K562 (cell line): Measurements from ENCODE around the gene PMPCB. TPM values are rescaled to one million over a fixed set of nuclear protein-coding genes. Genes with fewer than 3 reads are reported as not detected.
A peak's percentile ranks its signal among the peaks of the same experiment; 100 is the strongest.

Source experiments
- C11orf30 ChIP-seq: fragments of 450-650 bp; IDR thresholded peaks from 2 replicates; pipeline ENCODE4 v1.6.1; 2016; ENCODE audit warnings: low read depth, mild to moderate bottlenecking
- ETV1 ChIP-seq: fragments of 450-650 bp; conservative IDR thresholded peaks from 2 replicates; pipeline ENCODE4 v1.6.1; 2016; ENCODE audit warnings: missing genetic modification characterization, control low read depth, low read depth, missing compliant biosample characterization
- GTF2F1 ChIP-seq: IDR thresholded peaks from 2 replicates; pipeline ENCODE4 v1.6.1; 2011; ENCODE audit warnings: low read depth, low read length, improper control_type of control experiment
- HNRNPUL1 ChIP-seq: fragments of 200-400 bp; formaldehyde crosslinking; IDR thresholded peaks from 2 replicates; pipeline ENCODE4 v1.6.1; 2017; ENCODE audit warnings: low read length
- HSF4 ChIP-seq: fragments of 250-450 bp; sonication (Bioruptor Pico); IDR thresholded peaks from 2 replicates; pipeline ENCODE4 v2.1.2; 2022; ENCODE audit warnings: mild to moderate bottlenecking, moderate library complexity, borderline replicate concordance
- KLF16 ChIP-seq: IDR thresholded peaks from 2 replicates; pipeline ENCODE4 v1.6.1; 2016; ENCODE audit warnings: antibody characterized with exemption
- MTA3 ChIP-seq: fragments of 450-650 bp; formaldehyde crosslinking; IDR thresholded peaks from 2 replicates; pipeline ENCODE4 v1.6.1; 2017; ENCODE audit warnings: mild to moderate bottlenecking, borderline replicate concordance
- NCOA2 ChIP-seq, 2 experiments: fragments of 450-650 bp; IDR thresholded peaks; 2 replicates each; pipeline ENCODE4 v1.6.1; 2018; ENCODE audit warnings: mild to moderate bottlenecking in 2 of 2, moderate library complexity in 1 of 2; ENCODE audit not compliant: partially characterized antibody in 2 of 2
- PML ChIP-seq: IDR thresholded peaks from 2 replicates; pipeline ENCODE4 v1.6.1; 2012; ENCODE audit warnings: low read length, inconsistent platforms
- TAF1 ChIP-seq: IDR thresholded peaks from 2 replicates; pipeline ENCODE4 v1.6.1; 2011; ENCODE audit warnings: mild to moderate bottlenecking, low read length, moderate library complexity; ENCODE audit not compliant: insufficient read depth, control insufficient read depth, severe bottlenecking; ENCODE audit errors: extremely low read depth
- ZBTB1 ChIP-seq: sonication (generic); formaldehyde crosslinking; IDR thresholded peaks from 2 replicates; pipeline ENCODE4 v1.8.1; 2023; ENCODE audit warnings: missing genetic modification reagents, low read depth, mild to moderate bottlenecking, borderline replicate concordance
- ZNF263 ChIP-seq: sonication (generic); formaldehyde crosslinking; IDR thresholded peaks from 2 replicates; pipeline ENCODE4 v1.8.0; 2022; ENCODE audit warnings: mild to moderate bottlenecking, missing genetic modification reagents, borderline replicate concordance
- ZNF311 ChIP-seq: fragments of 250-450 bp; sonication (Bioruptor Pico); IDR thresholded peaks from 2 replicates; pipeline ENCODE4 v1.4.0; 2020; ENCODE audit warnings: mild to moderate bottlenecking, moderate library complexity
- ZNF830 ChIP-seq: fragments of 250-450 bp; sonication (Bioruptor Pico); IDR thresholded peaks from 2 replicates; pipeline ENCODE4 v1.5.0; 2021; ENCODE audit warnings: mild to moderate bottlenecking
- polyA plus RNA-seq, 8 experiments: library from polyadenylated mRNA; depleted of rRNA in 4 of 8; stranded (reverse) in 5 of 8; unstranded in 3 of 8; fragments of >200 nt; fragmentation: Nextera tagmentation in 2 of 8; fragmentation: Illumina TruSeq in 1 of 8; extraction: Ambion mirVana in 2 of 8; extraction: Trizol in 1 of 8; gene quantifications; 2 replicates each; pipeline versions ENCODE4 v1.2.1 to v1.2.3, GENCODE V29; 2011 to 2014; ENCODE audit warnings: inconsistent platforms in 1 of 8, missing spikeins in 1 of 8
- total RNA-seq, 7 experiments: library from RNA; depleted of rRNA in 6 of 7; stranded (reverse); fragments of >200 nt in 6 of 7; fragmentation: Illumina TruSeq in 2 of 7; extraction: Trizol in 2 of 7; gene quantifications; 2 replicates each; pipeline versions ENCODE4 v1.2.1 to v1.2.3, GENCODE V29; 2011 to 2021; ENCODE audit warnings: low replicate concordance in 1 of 7
- TF ChIP-seq, protein P1 (sequence below), 2 experiments: fragments of 450-650 bp; IDR thresholded peaks; 2 replicates each; pipeline ENCODE4 v1.6.1; 2016; ENCODE audit warnings: mild to moderate bottlenecking in 2 of 2, borderline replicate concordance in 1 of 2, low read depth in 1 of 2, moderate library complexity in 1 of 2
- TF ChIP-seq, protein P2 (sequence below): sonication (generic); formaldehyde crosslinking; IDR thresholded peaks from 2 replicates; pipeline ENCODE4 v1.8.0; 2022; ENCODE audit warnings: missing genetic modification reagents, mild to moderate bottlenecking, moderate library complexity, borderline replicate concordance
- TF ChIP-seq, protein P3 (sequence below): fragments of 250-450 bp; sonication (Bioruptor Pico); IDR thresholded peaks from 2 replicates; pipeline ENCODE4 v1.4.0; 2020; ENCODE audit warnings: mild to moderate bottlenecking, moderate library complexity

The PMPCB gene
- total and polyA plus RNA-seq, 9 of the 15 experiments (the other 6 are each of a cell fraction or from before 2014, with no cell fraction given): 61.2 to 209 (median 105) TPM

DNA sequence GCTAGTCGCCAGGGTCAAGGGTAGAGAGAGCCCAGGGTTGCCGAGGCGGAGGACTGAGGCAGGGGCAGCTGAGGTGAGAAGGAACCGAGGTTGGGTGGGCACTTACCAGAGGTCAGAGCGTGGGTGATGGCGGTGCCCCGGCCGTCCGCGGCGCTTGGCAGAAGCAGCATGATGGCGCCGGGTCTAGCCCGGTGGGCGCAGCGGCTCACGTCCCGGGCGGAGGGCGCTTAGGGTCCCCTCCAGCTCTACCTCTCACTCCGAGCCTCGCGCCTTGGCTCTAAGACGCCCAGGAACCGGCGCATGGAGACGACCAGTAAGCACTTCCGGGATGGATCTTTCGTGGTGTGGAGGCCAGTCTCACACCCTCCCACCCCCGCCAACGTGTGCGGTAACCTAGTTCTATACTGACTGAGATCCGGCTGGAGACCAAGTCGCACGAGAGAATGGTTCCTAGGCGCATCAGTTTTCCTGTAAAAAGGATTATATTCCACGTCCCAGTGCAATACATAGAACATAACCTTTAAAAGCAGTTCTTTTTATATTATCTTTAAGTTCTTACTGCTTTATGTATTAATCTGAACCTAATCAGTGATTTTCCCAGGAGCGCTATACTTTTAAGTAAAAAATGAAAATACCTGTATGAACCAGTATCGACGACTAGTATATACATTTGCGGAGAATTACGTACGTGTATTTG lies 47.4 kb downstream of the PMPCB start, which contains the start of gene DNAJC2 (continued):
- TF ChIP-seq, protein P1, sequence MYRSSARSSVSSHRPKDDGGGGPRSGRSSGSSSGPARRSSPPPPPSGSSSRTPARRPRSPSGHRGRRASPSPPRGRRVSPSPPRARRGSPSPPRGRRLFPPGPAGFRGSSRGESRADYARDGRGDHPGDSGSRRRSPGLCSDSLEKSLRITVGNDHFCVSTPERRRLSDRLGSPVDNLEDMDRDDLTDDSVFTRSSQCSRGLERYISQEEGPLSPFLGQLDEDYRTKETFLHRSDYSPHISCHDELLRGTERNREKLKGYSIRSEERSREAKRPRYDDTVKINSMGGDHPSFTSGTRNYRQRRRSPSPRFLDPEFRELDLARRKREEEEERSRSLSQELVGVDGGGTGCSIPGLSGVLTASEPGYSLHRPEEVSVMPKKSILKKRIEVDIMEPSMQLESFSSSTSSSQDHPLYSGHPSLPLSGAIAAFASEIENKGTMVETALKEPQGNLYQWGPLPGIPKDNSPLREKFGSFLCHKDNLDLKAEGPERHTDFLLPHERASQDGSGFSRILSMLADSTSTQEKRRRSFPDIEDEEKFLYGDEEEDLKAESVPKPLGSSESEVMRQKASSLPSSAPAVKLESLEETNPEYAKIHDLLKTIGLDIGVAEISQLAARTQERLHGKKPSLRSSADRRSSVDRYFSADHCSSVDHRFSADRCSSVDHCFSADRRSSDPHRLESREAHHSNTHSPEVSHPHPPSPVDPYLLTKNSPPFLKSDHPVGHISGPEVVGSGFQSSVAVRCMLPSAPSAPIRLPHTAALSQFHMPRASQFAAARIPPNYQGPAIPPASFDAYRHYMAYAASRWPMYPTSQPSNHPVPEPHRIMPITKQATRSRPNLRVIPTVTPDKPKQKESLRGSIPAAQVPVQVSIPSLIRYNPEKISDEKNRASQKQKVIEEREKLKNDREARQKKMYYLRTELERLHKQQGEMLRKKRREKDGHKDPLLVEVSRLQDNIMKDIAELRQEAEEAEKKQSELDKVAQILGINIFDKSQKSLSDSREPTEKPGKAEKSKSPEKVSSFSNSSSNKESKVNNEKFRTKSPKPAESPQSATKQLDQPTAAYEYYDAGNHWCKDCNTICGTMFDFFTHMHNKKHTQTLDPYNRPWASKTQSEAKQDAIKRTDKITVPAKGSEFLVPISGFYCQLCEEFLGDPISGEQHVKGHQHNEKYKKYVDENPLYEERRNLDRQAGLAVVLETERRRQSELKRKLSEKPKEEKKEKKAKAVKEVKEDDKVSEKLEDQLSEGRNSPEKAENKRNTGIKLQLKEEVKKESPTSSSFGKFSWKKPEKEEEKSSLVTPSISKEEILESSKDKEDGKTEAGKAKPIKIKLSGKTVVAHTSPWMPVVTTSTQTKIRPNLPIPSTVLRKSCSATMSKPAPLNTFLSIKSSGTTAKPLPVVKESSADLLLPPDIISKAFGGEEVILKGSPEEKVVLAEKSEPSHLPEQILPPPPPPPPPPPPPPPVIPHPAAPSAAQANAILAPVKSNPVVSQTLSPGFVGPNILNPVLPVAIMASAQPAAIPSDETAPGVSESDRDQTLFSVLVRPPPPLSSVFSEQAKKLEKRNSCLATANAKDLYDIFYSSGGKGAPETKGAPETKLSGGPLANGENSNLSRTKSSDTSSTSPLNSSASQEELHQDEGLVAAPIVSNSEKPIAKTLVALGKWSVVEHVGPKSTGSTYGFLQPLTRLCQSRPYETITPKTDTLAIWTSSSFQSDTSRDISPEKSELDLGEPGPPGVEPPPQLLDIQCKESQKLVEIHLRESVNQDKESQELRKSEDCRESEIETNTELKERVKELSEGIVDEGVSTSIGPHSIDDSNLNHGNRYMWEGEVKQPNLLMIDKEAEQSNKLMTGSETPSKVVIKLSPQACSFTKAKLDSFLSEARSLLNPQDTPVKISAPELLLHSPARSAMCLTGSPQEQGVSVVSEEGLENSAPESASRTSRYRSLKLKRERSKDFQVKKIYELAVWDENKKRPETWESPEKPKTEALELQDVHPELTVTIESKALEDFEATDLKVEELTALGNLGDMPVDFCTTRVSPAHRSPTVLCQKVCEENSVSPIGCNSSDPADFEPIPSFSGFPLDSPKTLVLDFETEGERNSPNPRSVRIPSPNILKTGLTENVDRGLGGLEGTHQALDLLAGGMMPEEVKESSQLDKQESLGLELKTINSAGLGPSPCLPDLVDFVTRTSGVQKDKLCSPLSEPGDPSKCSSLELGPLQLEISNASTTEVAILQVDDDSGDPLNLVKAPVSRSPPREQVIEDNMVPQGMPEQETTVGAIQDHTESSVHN (IDR thresholded peaks at IDR 0.05; ENCODE audit: borderline replicate concordance in 1 of 2, low read depth in 1 of 2): peak in 1 of 2 experiments; percentile 69; a peak in 1 of 4 replicates
- TF ChIP-seq ZNF263 (CRISPR knock-in tag) (peak; percentile 47; the same call in 1 of the 2 replicates), HNRNPUL1 (no peak), ZNF311 (CRISPR knock-in tag) (no peak), KLF16 (no peak), ZBTB1 (no peak), ZNF830 (CRISPR knock-in tag) (peak; percentile 87; the same call in 1 of the 2 replicates), C11orf30 (peak; percentile 91), GTF2F1 (peak; percentile 38; the same call in 1 of the 2 replicates), MTA3 (peak; percentile 91), NCOA2 (IDR thresholded peaks at IDR 0.05; ENCODE audit: partially characterized antibody in 2 of 2) (no peak), PML (peak; percentile 84), HSF4 (CRISPR knock-in tag) (0 out of 2 replicates have a peak, but pooled peaks have one; percentile 31), TAF1 (peak; percentile 99), ETV1 (tag) (peak; percentile 91)
- TF ChIP-seq, protein P2, sequence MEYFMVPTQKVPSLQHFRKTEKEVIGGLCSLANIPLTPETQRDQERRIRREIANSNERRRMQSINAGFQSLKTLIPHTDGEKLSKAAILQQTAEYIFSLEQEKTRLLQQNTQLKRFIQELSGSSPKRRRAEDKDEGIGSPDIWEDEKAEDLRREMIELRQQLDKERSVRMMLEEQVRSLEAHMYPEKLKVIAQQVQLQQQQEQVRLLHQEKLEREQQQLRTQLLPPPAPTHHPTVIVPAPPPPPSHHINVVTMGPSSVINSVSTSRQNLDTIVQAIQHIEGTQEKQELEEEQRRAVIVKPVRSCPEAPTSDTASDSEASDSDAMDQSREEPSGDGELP: peak; percentile 69; the same call in 1 of the 2 replicates
- TF ChIP-seq, protein P3, sequence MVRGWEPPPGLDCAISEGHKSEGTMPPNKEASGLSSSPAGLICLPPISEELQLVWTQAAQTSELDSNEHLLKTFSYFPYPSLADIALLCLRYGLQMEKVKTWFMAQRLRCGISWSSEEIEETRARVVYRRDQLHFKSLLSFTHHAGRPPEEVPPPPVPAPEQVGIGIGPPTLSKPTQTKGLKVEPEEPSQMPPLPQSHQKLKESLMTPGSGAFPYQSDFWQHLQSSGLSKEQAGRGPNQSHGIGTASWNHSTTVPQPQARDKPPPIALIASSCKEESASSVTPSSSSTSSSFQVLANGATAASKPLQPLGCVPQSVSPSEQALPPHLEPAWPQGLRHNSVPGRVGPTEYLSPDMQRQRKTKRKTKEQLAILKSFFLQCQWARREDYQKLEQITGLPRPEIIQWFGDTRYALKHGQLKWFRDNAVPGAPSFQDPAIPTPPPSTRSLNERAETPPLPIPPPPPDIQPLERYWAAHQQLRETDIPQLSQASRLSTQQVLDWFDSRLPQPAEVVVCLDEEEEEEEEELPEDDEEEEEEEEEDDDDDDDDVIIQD (CRISPR knock-in tag): 0 out of 2 replicates have a peak, but pooled peaks have one; percentile 28
